Tibial nerve (tissue), 4 donors: Measurements from ENCODE around the gene DUSP8. TPM values are rescaled to one million over a fixed set of nuclear protein-coding genes. Genes with fewer than 3 reads are reported as not detected.

Experiments
- DNase-seq, 2 donors: peaks; one replicate each; pipeline ENCODE4 v3.0.0-alpha.2; 2019; ENCODE audit warnings: low spot score in 2 of 2
- H3K27ac ChIP-seq, 4 donors: fragments of 200-600 bp; sonication (generic) in 3 of 4; one replicate each; pipeline ENCODE4 v1.5.1; 2017 to 2019; ENCODE audit warnings: mild to moderate bottlenecking in 1 of 4
- H3K27me3 ChIP-seq, 2 donors: fragments of 200-600 bp; sonication (generic) in 1 of 2; one replicate each; pipeline versions ENCODE4 v1.5.1 to v1.6.0; 2017 to 2019
- H3K36me3 ChIP-seq, 3 donors: fragments of 200-600 bp; sonication (generic); one replicate each; pipeline ENCODE4 v1.5.1; 2018 to 2019
- H3K4me1 ChIP-seq, 4 donors: fragments of 200-600 bp; sonication (generic) in 3 of 4; one replicate each; pipeline ENCODE4 v1.5.1; 2017 to 2019
- H3K4me3 ChIP-seq, 4 donors: fragments of 200-600 bp; sonication (generic) in 3 of 4; one replicate each; pipeline ENCODE4 v1.5.1; 2017 to 2019; ENCODE audit warnings: mild to moderate bottlenecking in 1 of 4, moderate library complexity in 1 of 4
- H3K9me3 ChIP-seq, 4 donors: fragments of 200-600 bp; sonication (generic) in 3 of 4; one replicate each; pipeline ENCODE4 v1.5.1; 2017 to 2019
- EP300 ChIP-seq, 2 donors: sonication (generic); formaldehyde crosslinking; IDR thresholded peaks; one replicate each; pipeline ENCODE4 v1.6.1; 2017; ENCODE audit warnings: antibody characterized with exemption in 2 of 2, mild to moderate bottlenecking in 1 of 2
- POLR2A ChIP-seq, 2 donors: fragments of 450-650 bp; IDR thresholded peaks; one replicate each; pipeline ENCODE4 v1.6.1; 2017; ENCODE audit warnings: antibody characterized with exemption in 2 of 2, mild to moderate bottlenecking in 2 of 2, moderate library complexity in 2 of 2
- WGBS, 2 donors: methylation state at CpG; one replicate each; pipeline ENCODE4 v1.1.5; 2018; 5-methylcytosine and 5-hydroxymethylcytosine counted together
- total RNA-seq, 4 donors: library from RNA; depleted of rRNA; stranded (reverse); fragments of >200 nt; gene quantifications; one replicate each; pipeline ENCODE4 v1.1.0, GENCODE V29; 2016
- TF ChIP-seq, protein P1 (sequence below), 5 experiments: fragments of 200-600 bp in 3 of 5; fragments of 450-650 bp in 2 of 5; sonication (generic) in 3 of 5; IDR thresholded peaks; one replicate each; pipeline ENCODE4 v1.5.1; 2016 to 2019; ENCODE audit warnings: antibody characterized with exemption in 5 of 5, mild to moderate bottlenecking in 3 of 5, moderate library complexity in 2 of 5

The DUSP8 gene
- total RNA-seq, 4 donors from 2014 or later = 1.9 to 10.8 (median 3.4) TPM

DNA sequence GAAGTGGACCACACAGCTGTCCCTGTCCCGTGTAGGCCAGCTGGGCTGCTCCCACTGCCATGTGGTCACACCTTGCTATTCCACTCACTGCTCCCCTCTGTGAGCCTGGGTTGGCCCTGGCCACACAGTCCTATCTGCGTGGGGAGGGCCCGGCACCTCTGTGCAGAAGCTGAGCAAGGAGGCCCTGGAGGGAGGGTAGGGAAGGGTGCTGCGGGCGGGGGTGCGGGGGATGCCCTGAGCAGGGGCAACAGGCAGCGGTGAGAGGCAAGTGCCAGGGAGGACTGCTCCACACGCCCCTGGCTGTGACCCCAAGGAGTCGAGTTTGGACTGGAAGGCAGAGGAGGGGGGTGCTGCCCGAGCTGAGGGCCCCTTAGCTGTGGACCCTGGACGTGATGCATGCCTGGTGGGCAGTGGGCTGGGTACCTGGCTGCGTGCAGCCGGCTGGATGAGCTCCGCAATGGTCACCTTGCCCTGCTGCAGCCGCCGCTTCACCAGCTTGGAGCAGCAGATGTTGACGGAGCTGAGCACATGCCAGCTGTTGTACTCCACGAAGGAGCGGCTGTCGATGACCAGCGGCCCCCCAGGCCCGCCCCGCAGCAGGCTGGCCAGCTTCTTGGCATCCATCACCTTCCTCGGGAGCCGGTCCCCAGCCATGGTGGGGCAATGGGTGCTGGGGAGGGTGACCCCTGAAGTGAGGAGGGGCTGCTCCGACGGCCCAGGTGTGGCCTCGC lies 6.7 kb downstream of the DUSP8 start:
- Histone ChIP-seq H3K27ac (peak overlapping the region; percentile 50 to 99 (median 74)), H3K4me1 (peaks cover 0 to 68% (median 9%) of the 10 kb centered on the region in 4 donors), H3K4me3 (no peak overlapping the region), H3K27me3 (no peaks in the 10 kb centered on the region), H3K36me3 (peaks cover 0 to 40% (median 0%) of the 10 kb centered on the region in 3 donors), H3K9me3 (no peaks in the 10 kb centered on the region)
- WGBS, 2 donors = 54 to 63% methylated on average over 15 to 20 of the region's 28 CpGs
- no peak for DNase-seq
- no peak for TF ChIP-seq POLR2A (IDR thresholded peaks at IDR 0.05)
- no peak for TF ChIP-seq EP300 (IDR thresholded peaks at IDR 0.05)
- TF ChIP-seq, protein P1, sequence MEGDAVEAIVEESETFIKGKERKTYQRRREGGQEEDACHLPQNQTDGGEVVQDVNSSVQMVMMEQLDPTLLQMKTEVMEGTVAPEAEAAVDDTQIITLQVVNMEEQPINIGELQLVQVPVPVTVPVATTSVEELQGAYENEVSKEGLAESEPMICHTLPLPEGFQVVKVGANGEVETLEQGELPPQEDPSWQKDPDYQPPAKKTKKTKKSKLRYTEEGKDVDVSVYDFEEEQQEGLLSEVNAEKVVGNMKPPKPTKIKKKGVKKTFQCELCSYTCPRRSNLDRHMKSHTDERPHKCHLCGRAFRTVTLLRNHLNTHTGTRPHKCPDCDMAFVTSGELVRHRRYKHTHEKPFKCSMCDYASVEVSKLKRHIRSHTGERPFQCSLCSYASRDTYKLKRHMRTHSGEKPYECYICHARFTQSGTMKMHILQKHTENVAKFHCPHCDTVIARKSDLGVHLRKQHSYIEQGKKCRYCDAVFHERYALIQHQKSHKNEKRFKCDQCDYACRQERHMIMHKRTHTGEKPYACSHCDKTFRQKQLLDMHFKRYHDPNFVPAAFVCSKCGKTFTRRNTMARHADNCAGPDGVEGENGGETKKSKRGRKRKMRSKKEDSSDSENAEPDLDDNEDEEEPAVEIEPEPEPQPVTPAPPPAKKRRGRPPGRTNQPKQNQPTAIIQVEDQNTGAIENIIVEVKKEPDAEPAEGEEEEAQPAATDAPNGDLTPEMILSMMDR (IDR thresholded peaks at IDR 0.05) = no peak

DNA sequence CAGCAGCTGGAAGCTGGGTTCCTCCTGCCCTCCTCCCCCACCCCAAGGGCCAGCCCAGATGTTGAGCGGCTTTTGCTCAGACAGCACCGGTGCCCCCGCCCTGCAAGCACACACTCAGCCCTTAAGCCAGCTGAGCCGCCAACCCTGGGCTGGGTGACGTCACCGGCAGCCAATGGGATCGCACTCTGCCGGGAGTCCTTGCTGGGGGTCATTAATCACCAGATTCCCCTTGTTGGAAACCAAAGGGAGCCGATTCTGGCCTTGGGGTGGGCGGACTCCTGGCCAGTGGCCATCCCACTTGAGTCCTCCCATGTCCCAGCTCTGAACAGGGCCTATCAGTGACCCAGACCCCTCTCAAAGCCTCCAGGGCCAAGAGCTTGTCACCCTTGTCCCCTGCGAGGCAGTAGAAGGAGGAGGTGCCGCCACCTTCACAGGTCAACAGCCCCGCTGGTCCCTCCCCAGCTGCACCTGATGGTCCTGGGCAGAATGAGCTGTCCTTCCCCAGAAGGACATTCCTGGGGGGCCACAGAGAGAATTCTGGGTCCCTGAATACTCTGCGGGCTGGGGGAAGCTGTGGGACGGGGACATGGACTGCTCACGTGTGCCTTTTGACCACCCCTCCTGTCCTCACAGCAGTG lies 7.4 kb downstream of the DUSP8 start:
- H3K4me1 ChIP-seq = peaks cover 0 to 69% (median 13%) of the 10 kb centered on the region in 4 donors
- TF ChIP-seq, protein P1 (IDR thresholded peaks at IDR 0.05) = no peak
- TF ChIP-seq POLR2A (IDR thresholded peaks at IDR 0.05) (peak in 1 of 2 donors; percentile 31), EP300 (IDR thresholded peaks at IDR 0.05) (peak in 1 of 2 donors; percentile 60)
- H3K4me3 ChIP-seq = no peak overlapping the region
- H3K36me3 ChIP-seq = peaks cover 0 to 40% (median 0%) of the 10 kb centered on the region in 3 donors
- no peaks in the 10 kb centered on the region for H3K9me3 ChIP-seq
- no peak for DNase-seq
- H3K27ac ChIP-seq = peak overlapping the region; percentile 50 to 99 (median 74)
- no peaks in the 10 kb centered on the region for H3K27me3 ChIP-seq
- WGBS, 2 donors = 29 to 48% methylated on average over 6 to 13 of the region's 16 CpGs

- Histone ChIP-seq H3K36me3 (peaks cover 0 to 40% (median 0%) of the 10 kb centered on the region in 3 donors), H3K4me3 (no peak overlapping the region), H3K27me3 (no peaks in the 10 kb centered on the region), H3K9me3 (no peaks in the 10 kb centered on the region), H3K4me1 (peaks cover 0 to 69% (median 15%) of the 10 kb centered on the region in 4 donors), H3K27ac (peak overlapping the region; percentile 50 to 99 (median 74))
- no peak for DNase-seq
- WGBS, 2 donors = 72 to 88% methylated on average over 23 to 25 of the region's 29 CpGs
- no peak for TF ChIP-seq EP300 (IDR thresholded peaks at IDR 0.05)
- TF ChIP-seq, protein P1 (IDR thresholded peaks at IDR 0.05) = no peak
- no peak for TF ChIP-seq POLR2A (IDR thresholded peaks at IDR 0.05)
Observed at GRCh38 chr11:1563697-1564534, 8.2 kb downstream of the DUSP8 start.

DNA sequence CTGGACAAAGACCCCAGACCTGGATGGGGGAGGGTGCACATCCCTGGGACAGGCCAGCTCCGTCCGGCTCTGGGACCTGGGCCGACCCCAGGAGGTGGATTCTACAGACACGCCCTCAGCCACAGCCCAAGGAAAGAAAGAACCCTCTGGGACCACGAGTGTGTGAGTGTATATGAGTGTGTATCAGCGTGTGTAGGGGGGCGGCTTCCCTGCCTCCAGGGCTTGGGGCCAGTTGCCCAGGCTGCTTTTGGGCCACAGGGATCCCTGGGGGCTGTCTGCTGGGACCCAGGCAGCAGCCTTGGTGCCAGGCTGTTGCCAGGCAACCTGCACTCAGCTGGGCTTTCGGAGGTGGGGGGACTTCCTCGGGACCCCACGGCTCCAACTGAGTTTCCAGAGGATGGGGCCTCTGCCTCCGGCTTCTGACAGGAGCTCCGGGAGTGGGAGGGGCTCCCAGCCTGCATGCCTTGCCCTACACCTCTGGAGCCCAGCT lies 8.9 kb downstream of the DUSP8 start:
- Histone ChIP-seq H3K27ac (peak overlapping the region in 3 of 4 donors; percentile 50 to 99 (median 75)), H3K4me3 (no peak overlapping the region), H3K9me3 (no peaks in the 10 kb centered on the region), H3K4me1 (peaks cover 0 to 69% (median 19%) of the 10 kb centered on the region in 4 donors), H3K36me3 (peaks cover 0 to 40% (median 0%) of the 10 kb centered on the region in 3 donors), H3K27me3 (no peaks in the 10 kb centered on the region)
- WGBS, 2 donors = 58 to 67% methylated on average over 4 to 12 of the region's 12 CpGs
- TF ChIP-seq, protein P1 (IDR thresholded peaks at IDR 0.05) = no peak
- TF ChIP-seq EP300 (IDR thresholded peaks at IDR 0.05) (peak in 1 of 2 donors; percentile 18), POLR2A (IDR thresholded peaks at IDR 0.05) (no peak)
- DNase-seq = no peak
